Sigmoid colon (tissue), 7 donors: ENCODE results near the gene UMODL1. TPM values are rescaled to one million over a fixed set of nuclear protein-coding genes. Genes with fewer than 3 reads are reported as not detected.

ENCODE experiments used
- DNase-seq: peaks from one replicate; pipeline ENCODE4 v3.0.0-alpha.2; 2019
- H3K27ac ChIP-seq, 4 donors: fragments of 200-600 bp; sonication (generic); one replicate each; pipeline ENCODE4 v1.5.1; 2016 to 2019; ENCODE audit warnings: mild to moderate bottlenecking in 1 of 4
- H3K27me3 ChIP-seq, 3 donors: fragments of 200-600 bp; sonication (generic); one replicate each; pipeline ENCODE4 v1.5.1; 2019; ENCODE audit warnings: mild to moderate bottlenecking in 1 of 3
- H3K36me3 ChIP-seq, 4 donors: fragments of 200-600 bp; sonication (generic); one replicate each; pipeline ENCODE4 v1.5.1; 2016 to 2019
- H3K4me1 ChIP-seq, 4 donors: fragments of 200-600 bp; sonication (generic); one replicate each; pipeline ENCODE4 v1.5.1; 2017 to 2019
- H3K4me3 ChIP-seq, 4 donors: fragments of 200-600 bp; sonication (generic); one replicate each; pipeline ENCODE4 v1.5.1; 2017 to 2019; ENCODE audit warnings: mild to moderate bottlenecking in 2 of 4, moderate library complexity in 1 of 4
- H3K9me3 ChIP-seq, 4 donors: fragments of 200-600 bp in 3 of 4; sonication (generic) in 3 of 4; one replicate each; pipeline versions ENCODE4 v1.5.1 to v1.6.1; 2013 to 2019
- CTCF ChIP-seq, 4 experiments: fragments of 450-650 bp in 3 of 4; fragments of 200-600 bp in 1 of 4; IDR thresholded peaks; one replicate each; pipeline ENCODE4 v1.5.1; 2016 to 2019; ENCODE audit warnings: antibody characterized with exemption in 4 of 4, mild to moderate bottlenecking in 3 of 4, moderate library complexity in 2 of 4
- EP300 ChIP-seq, 4 donors: sonication (generic); formaldehyde crosslinking; IDR thresholded peaks; one replicate each; pipeline ENCODE4 v1.6.1; 2017; ENCODE audit warnings: antibody characterized with exemption in 4 of 4
- POLR2A ChIP-seq, 2 donors: fragments of 450-650 bp; IDR thresholded peaks; one replicate each; pipeline ENCODE4 v1.6.1; 2016; ENCODE audit warnings: antibody characterized with exemption in 2 of 2, mild to moderate bottlenecking in 2 of 2, moderate library complexity in 2 of 2
- POLR2AphosphoS5 ChIP-seq, 4 donors: sonication (generic); formaldehyde crosslinking; IDR thresholded peaks; one replicate each; pipeline ENCODE4 v1.6.1; 2017; ENCODE audit warnings: antibody characterized with exemption in 4 of 4
- WGBS, 2 donors: extraction: QIAGEN DNeasy Blood & Tissue Kit; methylation state at CpG; one replicate each; pipeline ENCODE4 v1.1.7; 2013; 5-methylcytosine and 5-hydroxymethylcytosine counted together
- intact Hi-C: fragments of 100-400 bp; cut with DNase I; formaldehyde crosslinking; loops from one replicate; pipeline ENCODE4 v1.15.1; 2023
- polyA plus RNA-seq, 3 donors: library from polyadenylated mRNA; stranded (reverse); fragments of 200-250 nt; gene quantifications; one replicate each; pipeline ENCODE4 v1.2.3, GENCODE V29; 2013
- total RNA-seq, 4 donors: library from RNA; depleted of rRNA; stranded (reverse); fragments of >200 nt; gene quantifications; one replicate each; pipeline ENCODE4 v1.1.0, GENCODE V29; 2016
- donor health status: healthy with polysubstance abuse.
- donor health status: Bipolar disorder and iron deficiency.
- donor health status: healthy.

Gene UMODL1
- total and polyA plus RNA-seq, 7 donors, result 0.13 to 0.23 TPM; not detected in 5

- Histone ChIP-seq H3K27me3 (peaks cover 0 to 3% (median 0%) of the 10 kb centered on the region in 3 donors), H3K27ac (no peak overlapping the region), H3K4me1 (no peaks in the 10 kb centered on the region), H3K36me3 (no peaks in the 10 kb centered on the region), H3K9me3 (no peaks in the 10 kb centered on the region), H3K4me3 (no peak overlapping the region)
- TF ChIP-seq EP300 (IDR thresholded peaks at IDR 0.05) (no peak), CTCF (IDR thresholded peaks at IDR 0.05) (peak in 1 of 4 experiments; percentile 24)
- DNase-seq, result peak; percentile 79
- intact Hi-C loops, result no loop called here
- WGBS, 2 donors, result 41 to 62% methylated on average over 7 of the region's 7 CpGs
Measured at GRCh38 chr21:42164064-42164789, 93.1 kb downstream of the UMODL1 start.

DNA sequence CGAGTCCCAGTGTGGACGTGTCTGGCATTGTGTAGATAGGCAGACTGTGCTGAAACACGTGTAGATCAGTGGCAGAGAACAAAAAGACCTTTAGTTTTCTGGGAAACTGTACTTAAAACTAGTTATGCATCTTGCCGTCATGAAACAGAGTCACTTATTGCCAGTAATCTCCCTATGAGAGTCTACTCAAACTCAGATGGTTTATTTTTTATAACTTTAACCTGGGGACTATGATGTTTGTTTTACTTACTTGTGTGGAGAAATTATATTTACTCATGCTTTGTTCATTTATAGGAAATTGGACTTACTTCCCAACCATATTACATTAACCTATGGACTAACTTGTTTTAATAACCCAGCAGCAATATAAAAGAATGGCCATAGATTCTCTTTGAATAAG is 93.7 kb downstream of the UMODL1 start:
- H3K9me3 ChIP-seq, result no peaks in the 10 kb centered on the region
- WGBS, 2 donors, result 19 to 62% methylated on average over 4 of the region's 4 CpGs
- H3K27me3 ChIP-seq, result no peaks in the 10 kb centered on the region
- DNase-seq, result no peak
- no peaks in the 10 kb centered on the region for H3K4me1 ChIP-seq
- TF ChIP-seq EP300 (IDR thresholded peaks at IDR 0.05) (no peak), POLR2A (IDR thresholded peaks at IDR 0.05) (no peak), CTCF (IDR thresholded peaks at IDR 0.05) (no peak), POLR2AphosphoS5 (IDR thresholded peaks at IDR 0.05) (no peak)
- intact Hi-C loops, result no loop called here
- H3K36me3 ChIP-seq, result no peaks in the 10 kb centered on the region
- no peak overlapping the region for H3K4me3 ChIP-seq
- no peak overlapping the region for H3K27ac ChIP-seq

DNA sequence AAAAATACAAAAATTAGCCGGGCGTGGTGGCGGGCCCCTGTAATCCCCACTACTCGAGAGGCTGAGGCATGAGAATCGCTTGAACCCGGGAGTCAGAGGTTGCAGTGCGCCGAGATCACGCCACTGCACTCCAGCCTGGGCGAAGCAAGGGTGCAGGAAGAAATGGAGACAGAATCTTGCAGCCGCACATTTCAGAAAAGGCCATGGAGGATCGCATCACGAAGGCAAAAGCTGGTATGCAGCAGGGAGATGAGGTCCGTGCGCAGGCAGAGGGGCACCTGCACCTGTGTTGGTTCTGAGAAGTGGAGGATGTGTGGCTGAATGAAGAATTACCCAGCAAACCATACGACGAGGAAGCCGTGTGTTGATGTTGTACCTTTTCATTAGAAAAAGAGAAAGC is 94.8 kb downstream of the UMODL1 start:
- 95 to 98% methylated on average over 18 of the region's 18 CpGs for WGBS, 2 donors
- TF ChIP-seq CTCF (IDR thresholded peaks at IDR 0.05) (no peak), EP300 (IDR thresholded peaks at IDR 0.05) (no peak), POLR2AphosphoS5 (IDR thresholded peaks at IDR 0.05) (no peak), POLR2A (IDR thresholded peaks at IDR 0.05) (no peak)
- no peak for DNase-seq

DNA sequence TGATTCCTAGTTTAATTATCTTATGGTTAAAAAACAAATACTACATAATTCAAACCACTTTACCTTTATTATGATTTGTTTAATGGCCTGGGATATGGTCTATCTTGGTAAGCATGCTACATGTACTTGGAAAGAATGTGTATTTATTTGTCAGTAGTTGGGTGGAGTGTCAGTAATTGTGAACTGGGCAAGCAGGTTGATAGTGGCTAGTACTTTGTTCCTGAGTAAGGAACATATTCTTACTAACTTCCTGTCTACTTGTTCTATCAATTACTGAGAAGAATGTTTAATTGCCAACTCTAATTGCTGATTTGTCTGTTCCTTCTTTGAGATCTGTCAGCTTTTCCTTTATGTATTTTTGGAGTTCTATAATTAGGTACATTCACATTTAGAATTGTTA is 98.6 kb downstream of the UMODL1 start:
- intact Hi-C loops, result no loop called here
- Histone ChIP-seq H3K9me3 (no peaks in the 10 kb centered on the region), H3K36me3 (no peaks in the 10 kb centered on the region), H3K4me1 (no peaks in the 10 kb centered on the region), H3K27me3 (no peaks in the 10 kb centered on the region), H3K4me3 (no peak overlapping the region), H3K27ac (no peak overlapping the region)
- TF ChIP-seq EP300 (IDR thresholded peaks at IDR 0.05) (no peak), CTCF (IDR thresholded peaks at IDR 0.05) (no peak), POLR2AphosphoS5 (IDR thresholded peaks at IDR 0.05) (no peak), POLR2A (IDR thresholded peaks at IDR 0.05) (no peak)
- no peak for DNase-seq

More for the DNA sequence above, 94.8 kb downstream of the UMODL1 start:
- H3K4me3 ChIP-seq, result no peak overlapping the region
- intact Hi-C loops, result no loop called here
- no peak overlapping the region for H3K27ac ChIP-seq
- no peaks in the 10 kb centered on the region for H3K9me3 ChIP-seq
- H3K27me3 ChIP-seq, result no peaks in the 10 kb centered on the region
- no peaks in the 10 kb centered on the region for H3K4me1 ChIP-seq
- H3K36me3 ChIP-seq, result no peaks in the 10 kb centered on the region
